Measurements from ENCODE around the gene RHOJ.
"Not testable (repeated sequence)": the region's sequence is repeated elsewhere in the genome, so short reads cannot be mapped to it uniquely, and the experiment has no call there.

Gene RHOJ

DNA sequence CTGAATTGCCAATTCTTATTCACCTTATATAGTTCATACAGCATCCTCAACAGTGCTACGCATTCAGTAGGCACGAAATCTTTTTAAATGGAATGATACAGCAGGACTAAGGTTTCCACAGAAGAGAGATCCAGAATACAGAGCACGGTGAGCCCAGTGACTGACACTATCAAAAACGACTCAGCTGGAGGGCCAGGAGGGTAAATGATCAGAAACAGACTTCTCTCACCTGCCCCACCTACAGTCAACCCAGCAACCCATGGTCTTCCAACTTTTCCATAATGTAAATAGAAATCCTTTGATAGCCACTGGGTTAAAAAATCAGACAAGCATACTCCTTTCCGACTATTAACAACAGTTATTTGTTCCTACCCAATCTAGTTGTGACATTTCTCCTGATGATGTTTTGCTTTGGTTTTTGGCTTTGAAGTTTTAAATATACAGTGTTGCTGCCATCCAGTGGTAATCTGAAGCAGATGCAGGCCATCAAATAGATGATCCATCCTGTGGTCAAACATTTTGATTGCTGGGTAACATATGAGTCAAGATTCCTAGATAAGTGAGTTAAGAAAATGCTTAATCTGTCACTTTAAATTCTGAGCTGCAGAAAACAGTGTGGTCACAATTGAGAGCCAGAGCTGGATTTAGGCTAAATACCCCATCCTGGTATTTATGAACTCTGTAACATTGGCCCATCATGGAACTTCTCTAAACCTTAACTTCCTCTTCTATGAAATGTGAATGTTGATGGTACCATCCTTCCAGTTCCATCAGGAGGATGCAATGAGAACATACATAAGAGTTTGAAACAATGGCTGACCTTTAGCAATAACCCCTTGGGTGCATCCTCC is 72.5 kb downstream of the RHOJ start:
- Histone ChIP-seq H3K9me3 (ENCODE audit: severe bottlenecking) (no peaks in the 10 kb centered on the region), H3K4me3 (ENCODE audit: low read depth, low read length) (no peak overlapping the region), H3K27me3 (ENCODE audit: insufficient read depth, low read depth, severe bottlenecking) (no peaks in the 10 kb centered on the region), H3K27ac (no peak overlapping the region), H3K36me3 (no peaks in the 10 kb centered on the region)
- no peak for DNase-seq
- TF ChIP-seq, protein P1, sequence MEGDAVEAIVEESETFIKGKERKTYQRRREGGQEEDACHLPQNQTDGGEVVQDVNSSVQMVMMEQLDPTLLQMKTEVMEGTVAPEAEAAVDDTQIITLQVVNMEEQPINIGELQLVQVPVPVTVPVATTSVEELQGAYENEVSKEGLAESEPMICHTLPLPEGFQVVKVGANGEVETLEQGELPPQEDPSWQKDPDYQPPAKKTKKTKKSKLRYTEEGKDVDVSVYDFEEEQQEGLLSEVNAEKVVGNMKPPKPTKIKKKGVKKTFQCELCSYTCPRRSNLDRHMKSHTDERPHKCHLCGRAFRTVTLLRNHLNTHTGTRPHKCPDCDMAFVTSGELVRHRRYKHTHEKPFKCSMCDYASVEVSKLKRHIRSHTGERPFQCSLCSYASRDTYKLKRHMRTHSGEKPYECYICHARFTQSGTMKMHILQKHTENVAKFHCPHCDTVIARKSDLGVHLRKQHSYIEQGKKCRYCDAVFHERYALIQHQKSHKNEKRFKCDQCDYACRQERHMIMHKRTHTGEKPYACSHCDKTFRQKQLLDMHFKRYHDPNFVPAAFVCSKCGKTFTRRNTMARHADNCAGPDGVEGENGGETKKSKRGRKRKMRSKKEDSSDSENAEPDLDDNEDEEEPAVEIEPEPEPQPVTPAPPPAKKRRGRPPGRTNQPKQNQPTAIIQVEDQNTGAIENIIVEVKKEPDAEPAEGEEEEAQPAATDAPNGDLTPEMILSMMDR (IDR thresholded peaks at IDR 0.05; ENCODE audit: low read depth, low read length), result peak; percentile 58

DNA sequence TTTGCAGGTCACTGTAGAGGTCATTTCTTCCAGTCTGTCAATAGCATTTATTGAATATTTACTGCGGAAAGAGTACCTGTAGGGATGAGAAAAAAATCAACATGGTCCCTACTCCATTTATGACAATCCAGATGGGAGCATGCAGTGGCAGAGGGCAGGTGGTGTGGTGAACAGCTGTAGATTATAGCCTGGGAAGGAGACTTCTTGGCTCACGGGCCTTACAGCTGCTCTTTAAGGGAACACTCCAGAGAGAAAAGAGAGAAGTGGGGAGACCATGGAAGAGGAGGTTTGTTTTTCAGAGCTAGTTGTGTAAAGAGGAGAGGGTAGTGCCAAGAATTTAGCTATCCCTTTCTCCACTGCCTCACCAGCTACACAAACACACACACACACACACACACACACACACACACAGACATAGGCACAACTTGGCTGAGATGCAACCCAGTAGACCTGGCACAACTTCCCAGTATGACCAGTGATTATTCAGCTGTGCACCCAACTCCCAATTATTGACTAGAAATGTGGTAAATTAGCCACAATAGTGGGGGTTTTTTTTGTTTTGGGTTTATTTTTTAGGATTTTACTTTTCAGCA is 73.4 kb downstream of the RHOJ start:
- no peaks in the 10 kb centered on the region for H3K36me3 ChIP-seq
- H3K4me3 ChIP-seq (ENCODE audit: low read depth, low read length), result no peak overlapping the region
- TF ChIP-seq, protein P1 (IDR thresholded peaks at IDR 0.05; ENCODE audit: low read depth, low read length), result no peak
- no peak for DNase-seq
- no peak overlapping the region for H3K27ac ChIP-seq
- H3K9me3 ChIP-seq (ENCODE audit: severe bottlenecking), result no peaks in the 10 kb centered on the region
- no peaks in the 10 kb centered on the region for H3K27me3 ChIP-seq (ENCODE audit: insufficient read depth, low read depth, severe bottlenecking)

DNA sequence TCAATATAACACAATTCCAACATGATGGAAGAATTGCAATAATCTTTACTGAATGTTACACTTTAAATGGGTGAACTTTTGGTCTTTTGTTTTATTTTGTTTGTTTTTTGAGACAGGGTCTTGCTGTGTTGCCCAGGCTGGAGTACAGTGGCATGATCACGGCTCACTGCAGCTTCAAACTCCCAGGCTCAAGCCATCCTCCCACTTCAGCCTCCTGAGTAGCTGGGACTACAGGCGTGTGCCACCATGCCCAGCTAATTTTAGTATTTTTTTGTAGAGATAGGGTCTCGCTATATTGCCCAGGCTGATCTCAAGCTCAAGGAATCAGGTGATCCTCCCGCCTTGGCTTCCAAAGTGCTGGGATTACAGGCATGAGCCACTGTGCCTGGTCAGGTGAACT is 75.7 kb downstream of the RHOJ start:
- DNase-seq, result not testable (repeated sequence)

DNA sequence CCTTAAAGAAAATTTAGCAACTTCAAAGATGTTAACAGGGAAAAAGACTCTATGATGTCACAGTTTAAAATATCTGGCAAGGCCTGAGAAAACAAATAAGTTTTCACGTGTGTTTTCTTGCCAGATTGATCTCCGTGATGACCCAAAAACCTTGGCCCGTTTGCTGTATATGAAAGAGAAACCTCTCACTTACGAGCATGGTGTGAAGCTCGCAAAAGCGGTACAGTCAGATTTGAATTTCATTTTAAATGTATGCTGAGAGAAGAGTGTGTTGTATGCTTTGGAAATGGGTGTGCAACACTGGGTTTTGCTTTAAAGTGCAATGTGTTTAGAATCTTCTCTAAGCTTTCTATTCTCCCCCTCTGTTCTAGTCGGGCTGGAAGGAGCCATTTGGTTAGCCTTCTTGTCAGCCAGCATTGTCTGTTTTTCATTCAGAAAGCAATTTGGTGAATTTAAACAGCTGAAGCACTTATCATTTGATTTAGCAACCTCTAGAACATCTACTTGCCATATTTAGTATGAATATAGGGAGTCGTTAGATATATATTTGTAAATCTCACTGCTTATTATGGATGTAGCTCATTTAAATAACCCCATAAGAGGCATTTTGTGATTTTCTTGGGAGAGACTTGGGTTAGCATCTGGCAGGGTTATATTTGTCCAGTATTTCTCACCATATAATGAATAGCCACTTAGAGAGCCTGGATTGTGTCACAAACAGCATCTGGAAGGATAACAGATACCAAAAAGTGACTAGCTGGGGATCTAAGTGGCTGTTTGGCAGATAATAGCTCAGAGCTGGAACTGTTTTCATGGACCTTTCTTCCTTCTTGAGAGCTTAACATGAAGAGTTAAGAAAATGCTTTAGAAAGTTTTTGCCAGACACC is 79.0 kb downstream of the RHOJ start:
- Histone ChIP-seq H3K9me3 (ENCODE audit: severe bottlenecking) (no peaks in the 10 kb centered on the region), H3K27ac (no peak overlapping the region), H3K36me3 (no peaks in the 10 kb centered on the region), H3K4me3 (ENCODE audit: low read depth, low read length) (no peak overlapping the region), H3K27me3 (ENCODE audit: insufficient read depth, low read depth, severe bottlenecking) (no peaks in the 10 kb centered on the region)
- DNase-seq, result no peak
- TF ChIP-seq, protein P1 (IDR thresholded peaks at IDR 0.05; ENCODE audit: low read depth, low read length), result no peak

More for the DNA sequence above, 75.7 kb downstream of the RHOJ start:
- H3K36me3 ChIP-seq; H3K4me3 ChIP-seq (ENCODE audit: low read depth, low read length); H3K27ac ChIP-seq; H3K27me3 ChIP-seq (ENCODE audit: insufficient read depth, low read depth, severe bottlenecking); H3K9me3 ChIP-seq (ENCODE audit: severe bottlenecking): not testable (repeated sequence)

DNA sequence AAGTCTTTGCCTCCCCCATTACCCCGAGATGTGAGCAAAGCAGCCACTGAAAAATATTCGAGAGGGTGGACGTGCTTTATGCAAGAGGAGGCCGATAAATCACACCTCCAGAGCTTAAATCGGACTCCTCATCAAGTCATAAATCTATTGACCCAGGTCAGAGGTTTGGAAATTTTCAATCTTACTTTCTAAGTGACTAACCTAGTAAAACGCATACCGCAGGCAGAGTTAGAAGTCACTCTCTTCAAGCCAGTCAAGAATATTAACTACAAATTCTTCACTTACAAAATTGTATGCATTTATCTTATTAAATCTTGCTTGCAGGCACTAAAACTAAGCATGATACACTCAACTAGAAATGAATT is 79.6 kb downstream of the RHOJ start:
- H3K27me3 ChIP-seq (ENCODE audit: insufficient read depth, low read depth, severe bottlenecking), result no peaks in the 10 kb centered on the region
- TF ChIP-seq, protein P1 (IDR thresholded peaks at IDR 0.05; ENCODE audit: low read depth, low read length), result no peak
- no peaks in the 10 kb centered on the region for H3K36me3 ChIP-seq
- H3K9me3 ChIP-seq (ENCODE audit: severe bottlenecking), result no peaks in the 10 kb centered on the region
- DNase-seq, result no peak
- no peak overlapping the region for H3K27ac ChIP-seq
- H3K4me3 ChIP-seq (ENCODE audit: low read depth, low read length), result no peak overlapping the region

DNA sequence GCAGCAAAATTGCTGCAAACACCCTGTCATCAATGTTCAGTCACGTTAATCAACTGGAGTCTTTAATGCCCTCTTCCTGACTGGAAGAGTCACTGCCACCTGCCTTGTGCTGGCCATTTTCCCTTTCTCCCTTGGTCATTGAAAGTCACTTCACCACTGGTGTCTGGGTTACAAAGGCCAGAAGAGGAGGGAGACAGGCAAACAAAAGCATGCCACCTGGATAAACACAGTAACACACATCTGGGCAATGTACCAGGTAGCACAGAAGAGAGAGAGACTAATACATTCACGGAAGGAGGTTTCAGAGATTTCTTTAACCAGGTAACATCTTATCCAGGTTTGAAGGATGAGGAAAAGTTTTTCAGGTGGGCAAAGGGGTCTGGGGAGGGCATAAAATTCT is 81.8 kb downstream of the RHOJ start:
- H3K36me3 ChIP-seq, result no peaks in the 10 kb centered on the region
- TF ChIP-seq, protein P1 (IDR thresholded peaks at IDR 0.05; ENCODE audit: low read depth, low read length), result no peak
- H3K9me3 ChIP-seq (ENCODE audit: severe bottlenecking), result no peaks in the 10 kb centered on the region
- no peak overlapping the region for H3K27ac ChIP-seq
- H3K27me3 ChIP-seq (ENCODE audit: insufficient read depth, low read depth, severe bottlenecking), result no peaks in the 10 kb centered on the region
- no peak overlapping the region for H3K4me3 ChIP-seq (ENCODE audit: low read depth, low read length)
- no peak for DNase-seq

All from WERI-Rb-1 (cell line).